ENCODE data around the gene IQSEC1. TPM values are rescaled to one million over a fixed set of nuclear protein-coding genes. Genes with fewer than 3 reads are reported as not detected.

The IQSEC1 gene
- total RNA-seq, 1 experiment from 2014 or later = 28.1 TPM

DNA sequence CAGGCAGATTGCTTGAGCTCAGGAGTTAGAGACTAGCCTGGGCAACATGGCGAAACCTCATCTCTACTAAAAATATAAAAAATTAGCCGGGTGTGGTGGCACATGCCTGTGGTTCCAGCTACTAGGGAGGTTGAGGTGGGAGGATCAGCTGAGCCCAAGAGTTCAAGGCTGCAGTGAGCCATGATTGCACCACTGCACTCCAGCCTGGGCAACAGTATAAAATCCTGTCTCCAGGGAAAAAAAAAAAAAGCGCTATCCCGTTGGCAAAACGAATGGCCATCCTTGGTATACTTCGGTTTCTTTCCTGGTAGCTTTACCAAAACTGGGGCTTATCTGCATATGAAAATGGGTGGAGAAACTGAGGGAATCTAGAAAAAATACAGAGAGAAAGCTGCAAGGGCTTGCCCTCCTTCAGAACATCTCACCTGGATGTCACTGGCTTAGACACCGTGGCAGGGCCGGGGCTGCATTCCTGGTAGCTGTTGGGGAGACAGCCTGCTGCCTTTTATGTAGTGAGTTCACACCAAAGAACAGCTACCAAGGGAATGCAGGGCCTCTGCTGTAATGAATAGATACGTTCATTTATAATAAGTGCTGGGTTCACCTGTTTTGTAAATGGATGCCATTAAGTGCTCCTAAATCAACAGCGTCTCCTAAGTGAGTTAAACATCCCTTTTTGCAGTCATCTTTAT, 96.0 kb downstream of the IQSEC1 start:
- POLR2A ChIA-PET = interaction anchor here (0.8 kb wide), 1 partner anchor 10 kb away, joined by 3 read pairs; no protein-coding TSS in a partner anchor
- H3K79me2 ChIP-seq (ENCODE audit: insufficient read depth, low read length) = no peaks in the 10 kb centered on the region
- CTCF ChIA-PET = no interaction called here
- DNase-seq (ENCODE audit: low read depth, low spot score) = no peak
- H3K4me3 ChIP-seq (replicated peaks in 1 of 2; ENCODE audit: low read depth in 1 of 2, low read length in 2 of 2) = no peak overlapping the region
- TF ChIP-seq ZFX (IDR thresholded peaks at IDR 0.05) (no peak), FOSL1 (IDR thresholded peaks at IDR 0.05; ENCODE audit: low read depth) (no peak), SIN3A (IDR thresholded peaks at IDR 0.05; ENCODE audit: low read depth) (no peak), EGR1 (IDR thresholded peaks at IDR 0.05; ENCODE audit: low read depth) (no peak), SP1 (IDR thresholded peaks at IDR 0.05; ENCODE audit: low read depth) (no peak), TCF7L2 (IDR thresholded peaks at IDR 0.05; ENCODE audit: borderline replicate concordance, extremely low read depth, insufficient read depth, insufficient read length) (no peak), SRF (IDR thresholded peaks at IDR 0.05; ENCODE audit: low read depth) (no peak), ELF1 (IDR thresholded peaks at IDR 0.05; ENCODE audit: borderline replicate concordance, low read depth) (no peak)
- TF ChIP-seq, protein P1, sequence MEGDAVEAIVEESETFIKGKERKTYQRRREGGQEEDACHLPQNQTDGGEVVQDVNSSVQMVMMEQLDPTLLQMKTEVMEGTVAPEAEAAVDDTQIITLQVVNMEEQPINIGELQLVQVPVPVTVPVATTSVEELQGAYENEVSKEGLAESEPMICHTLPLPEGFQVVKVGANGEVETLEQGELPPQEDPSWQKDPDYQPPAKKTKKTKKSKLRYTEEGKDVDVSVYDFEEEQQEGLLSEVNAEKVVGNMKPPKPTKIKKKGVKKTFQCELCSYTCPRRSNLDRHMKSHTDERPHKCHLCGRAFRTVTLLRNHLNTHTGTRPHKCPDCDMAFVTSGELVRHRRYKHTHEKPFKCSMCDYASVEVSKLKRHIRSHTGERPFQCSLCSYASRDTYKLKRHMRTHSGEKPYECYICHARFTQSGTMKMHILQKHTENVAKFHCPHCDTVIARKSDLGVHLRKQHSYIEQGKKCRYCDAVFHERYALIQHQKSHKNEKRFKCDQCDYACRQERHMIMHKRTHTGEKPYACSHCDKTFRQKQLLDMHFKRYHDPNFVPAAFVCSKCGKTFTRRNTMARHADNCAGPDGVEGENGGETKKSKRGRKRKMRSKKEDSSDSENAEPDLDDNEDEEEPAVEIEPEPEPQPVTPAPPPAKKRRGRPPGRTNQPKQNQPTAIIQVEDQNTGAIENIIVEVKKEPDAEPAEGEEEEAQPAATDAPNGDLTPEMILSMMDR (IDR thresholded peaks at IDR 0.05 in 2 of 3, conservative IDR thresholded peaks at IDR 0.05 in 1 of 3; ENCODE audit: borderline replicate concordance in 1 of 3, insufficient read depth in 1 of 3, low read depth in 2 of 3, low read length in 2 of 3) = no peak
- no peaks in the 10 kb centered on the region for H3K9me2 ChIP-seq (ENCODE audit: insufficient read depth)
- RAD21 ChIA-PET (ENCODE audit: low non-redundant PET in 1 of 2, low total read pairs in 2 of 2, uncharacterized antibody in 2 of 2, unreplicated experiment in 2 of 2) = no interaction called here
- no peaks in the 10 kb centered on the region for H3K36me3 ChIP-seq (ENCODE audit: control insufficient read depth in 1 of 2, insufficient read depth in 2 of 2, low read length in 2 of 2)
- ATAC-seq = no peak
- H3K9me3 ChIP-seq (ENCODE audit: control insufficient read depth in 1 of 2, insufficient read depth in 1 of 2, low read depth in 1 of 2, low read length in 2 of 2) = no peaks in the 10 kb centered on the region
- intact Hi-C loops (cut with micrococcal nuclease) = no loop called here
- no peaks in the 10 kb centered on the region for H3K27me3 ChIP-seq (ENCODE audit: insufficient read depth, low read length)
- no peak overlapping the region for H3K4me2 ChIP-seq (ENCODE audit: low read length)
- H3K9ac ChIP-seq (ENCODE audit: low read length) = no peak overlapping the region
- no peak overlapping the region for H2AFZ ChIP-seq (ENCODE audit: low read depth, low read length, poor library complexity, severe bottlenecking)
- H4K20me1 ChIP-seq (ENCODE audit: insufficient read depth) = no peaks in the 10 kb centered on the region
- no peaks in the 10 kb centered on the region for H3K4me1 ChIP-seq (ENCODE audit: control insufficient read depth in 1 of 2, insufficient read depth in 2 of 2, low read length in 2 of 2)
- H3K27ac ChIP-seq (ENCODE audit: low read depth, low read length) = no peak overlapping the region
- no TSS peak for BruUV-seq (replicated peaks)
